SK-N-SH (cell line): ENCODE results near the gene PRKACB. TPM values are rescaled to one million over a fixed set of nuclear protein-coding genes. Genes with fewer than 3 reads are reported as not detected.
"Not testable (repeated sequence)": the region's sequence is repeated elsewhere in the genome, so short reads cannot be mapped to it uniquely, and the experiment has no call there.

Experiments
- CTCF ChIA-PET: fragments of 300-600, 350-600 bp; formaldehyde crosslinking; extraction: SDS; loops from one replicate; lab custom pipeline; 2021; lab: Yijun Ruan, JAX
- POLR2A ChIA-PET: fragments of 350-600 bp; sonication (Branson Sonifier 250); formaldehyde crosslinking; extraction: SDS; loops from one replicate; lab custom pipeline; 2020; ENCODE audit warnings: antibody characterized with exemption, inconsistent platforms; lab: Yijun Ruan, JAX
- DNase-seq: peaks from one replicate; pipeline ENCODE4 v3.0.0; 2012
- H2AFZ ChIP-seq: fragments of 200-600 bp; sonication (generic); 2 replicates; pipeline ENCODE4 v1.8.1; 2016; ENCODE audit warnings: antibody characterized with exemption, mild to moderate bottlenecking, low read depth
- H3F3A ChIP-seq: fragments of 200-600 bp; sonication (generic); replicated peaks from 2 replicates; pipeline ENCODE3; 2016; ENCODE audit warnings: antibody characterized with exemption, mild to moderate bottlenecking; ENCODE audit not compliant: insufficient read depth
- H3K27ac ChIP-seq, 2 experiments: fragments of 200-500 bp in 1 of 2; fragments of 200-600 bp in 1 of 2; sonication (Bioruptor generic) in 1 of 2; sonication (generic), shearing (Covaris generic) in 1 of 2; 2 replicates each; pipeline versions ENCODE4 v1.5.1 to v1.6.1; 2014 to 2016; ENCODE audit warnings: low read depth in 2 of 2, inconsistent platforms in 1 of 2, low read length in 1 of 2, mild to moderate bottlenecking in 1 of 2, mixed read lengths in 1 of 2
- H3K27me3 ChIP-seq: fragments of 200-600 bp; sonication (generic), shearing (Covaris generic); 2 replicates; pipeline ENCODE4 v1.6.1; 2016; ENCODE audit warnings: mixed run types; ENCODE audit not compliant: insufficient read depth
- H3K36me3 ChIP-seq, 2 experiments: fragments of 200-500 bp in 1 of 2; fragments of 200-600 bp in 1 of 2; sonication (Bioruptor generic) in 1 of 2; sonication (generic) in 1 of 2; replicated peaks in 1 of 2; 2 replicates each; pipeline versions ENCODE3 to v1.5.1; 2014 to 2016; ENCODE audit warnings: low read length in 1 of 2, mild to moderate bottlenecking in 1 of 2; ENCODE audit not compliant: insufficient read depth in 2 of 2, control insufficient read depth in 1 of 2
- H3K4me1 ChIP-seq, 2 experiments: fragments of 200-500 bp in 1 of 2; fragments of 200-600 bp in 1 of 2; sonication (Bioruptor generic) in 1 of 2; sonication (generic), shearing (Covaris generic) in 1 of 2; 2 replicates each; pipeline versions ENCODE4 v1.5.1 to v1.6.1; 2014 to 2016; ENCODE audit warnings: low read depth in 1 of 2, low read length in 1 of 2, mixed run types in 1 of 2; ENCODE audit not compliant: insufficient read depth in 2 of 2, control insufficient read depth in 1 of 2
- H3K4me2 ChIP-seq: fragments of 200-600 bp; sonication (generic), shearing (Covaris generic); 2 replicates; pipeline ENCODE4 v1.6.1; 2017; ENCODE audit warnings: mixed run types
- H3K4me3 ChIP-seq, 2 experiments: fragments of 200-500 bp in 1 of 2; fragments of 200-600 bp in 1 of 2; sonication (Bioruptor generic) in 1 of 2; sonication (generic), shearing (Covaris generic) in 1 of 2; 2 replicates each; pipeline versions ENCODE4 v1.5.1 to v1.8.1; 2014 to 2016; ENCODE audit warnings: low read depth in 2 of 2, inconsistent platforms in 1 of 2, low read length in 1 of 2, mild to moderate bottlenecking in 1 of 2, mixed read lengths in 1 of 2, moderate library complexity in 1 of 2
- H3K79me2 ChIP-seq: fragments of 200-600 bp; sonication (generic); 2 replicates; pipeline ENCODE4 v1.8.1; 2017; ENCODE audit warnings: mild to moderate bottlenecking; ENCODE audit not compliant: insufficient read depth
- H3K9ac ChIP-seq: fragments of 200-600 bp; sonication (generic); 2 replicates; pipeline ENCODE4 v1.6.1; 2017; ENCODE audit warnings: mixed run types
- H3K9me2 ChIP-seq: fragments of 200-600 bp; sonication (generic); 2 replicates; pipeline ENCODE4 v1.6.1; 2017; ENCODE audit warnings: mixed run types
- H3K9me3 ChIP-seq: fragments of 200-600 bp; sonication (generic); 2 replicates; pipeline ENCODE4 v1.6.1; 2017; ENCODE audit warnings: mixed run types, mild to moderate bottlenecking, moderate library complexity
- H4K20me1 ChIP-seq: fragments of 200-600 bp; sonication (generic); 2 replicates; pipeline ENCODE4 v1.6.1; 2017; ENCODE audit warnings: mild to moderate bottlenecking, mixed run types; ENCODE audit not compliant: insufficient read depth
- CTCF ChIP-seq: fragments of 200-600 bp; sonication (generic); IDR thresholded peaks from 2 replicates; pipeline ENCODE4 v1.6.1; 2017; ENCODE audit warnings: antibody characterized with exemption, mild to moderate bottlenecking, moderate library complexity
- ELF1 ChIP-seq: IDR thresholded peaks from 2 replicates; pipeline ENCODE4 v1.4.0; 2012
- IRF3 ChIP-seq: fragments of 150-350 bp; IDR thresholded peaks from 2 replicates; pipeline ENCODE4 v1.6.1; 2016; ENCODE audit warnings: mild to moderate bottlenecking, low read depth, low read length
- JUND ChIP-seq: IDR thresholded peaks from 2 replicates; pipeline ENCODE4 v1.4.0; 2012
- MXI1 ChIP-seq: IDR thresholded peaks from 2 replicates; pipeline ENCODE4 v1.6.1; 2012; ENCODE audit warnings: mild to moderate bottlenecking, low read depth, low read length, improper control_type of control experiment
- NFIC ChIP-seq: IDR thresholded peaks from 2 replicates; pipeline ENCODE4 v1.4.0; 2012; ENCODE audit warnings: borderline replicate concordance
- NRF1 ChIP-seq: IDR thresholded peaks from 2 replicates; pipeline ENCODE4 v1.6.1; 2012; ENCODE audit warnings: low read depth, mild to moderate bottlenecking, low read length
- RAD21 ChIP-seq: IDR thresholded peaks from 2 replicates; pipeline ENCODE4 v1.6.1; 2012; ENCODE audit warnings: mild to moderate bottlenecking, low read length
- RFX5 ChIP-seq: IDR thresholded peaks from 2 replicates; pipeline ENCODE4 v1.6.1; 2012; ENCODE audit warnings: mild to moderate bottlenecking, improper control_type of control experiment, low read length
- SIN3A ChIP-seq: IDR thresholded peaks from 2 replicates; pipeline ENCODE4 v1.6.1; 2012; ENCODE audit warnings: low read depth, mild to moderate bottlenecking, low read length, moderate library complexity, borderline replicate concordance
- SMC3 ChIP-seq: IDR thresholded peaks from 2 replicates; pipeline ENCODE4 v1.6.1; 2012; ENCODE audit warnings: low read depth, low read length, improper control_type of control experiment
- USF1 ChIP-seq: IDR thresholded peaks from 2 replicates; pipeline ENCODE4 v1.4.0; 2012; ENCODE audit warnings: low read depth, borderline replicate concordance
- WGBS: methylation state at CpG from one replicate; pipeline ENCODE4 v1.1.6; 2017; ENCODE audit warnings: low lambda C conversion rate; 5-methylcytosine and 5-hydroxymethylcytosine counted together
- polyA plus RNA-seq, 3 experiments: library from polyadenylated mRNA; depleted of rRNA; stranded (reverse); fragments of >200 nt; gene quantifications; 2 replicates each; pipeline ENCODE4 v1.2.3, GENCODE V29; 2012

PRKACB gene
- polyA plus RNA-seq, 1 of the 3 experiments (the other 2 are of a cell fraction), result 7.5 TPM

- TF ChIP-seq RFX5, result no peak
- TF ChIP-seq NFIC, result no peak
- TF ChIP-seq RAD21, result no peak
- TF ChIP-seq SMC3, result no peak
- TF ChIP-seq CTCF, result no peak
- no peak for TF ChIP-seq NRF1
- TF ChIP-seq IRF3, result no peak
- no peak for TF ChIP-seq JUND
- no peak for TF ChIP-seq SIN3A
- no peak for TF ChIP-seq USF1
- TF ChIP-seq, all 33 proteins: peak for 0
- H4K20me1 ChIP-seq, result no peaks in the 10 kb centered on the region
- H3K79me2 ChIP-seq, result no peaks in the 10 kb centered on the region
- H3K9me3 ChIP-seq, result no peaks in the 10 kb centered on the region
- no peak overlapping the region for H3K9ac ChIP-seq
- H2AFZ ChIP-seq, result no peak overlapping the region
- no peak for DNase-seq
- POLR2A ChIA-PET, result no interaction called here
- no peaks in the 10 kb centered on the region for H3K9me2 ChIP-seq
- WGBS, result 27% methylated on average over 1 of the region's 1 CpG
- no peaks in the 10 kb centered on the region for H3K27me3 ChIP-seq
- H3F3A ChIP-seq, result no peaks in the 10 kb centered on the region
- CTCF ChIA-PET, result no interaction called here
- no peak overlapping the region for H3K27ac ChIP-seq
- no peaks in the 10 kb centered on the region for H3K4me1 ChIP-seq
- no peak overlapping the region for H3K4me2 ChIP-seq
- no peaks in the 10 kb centered on the region for H3K36me3 ChIP-seq
- H3K4me3 ChIP-seq, result no peak overlapping the region
Observed at GRCh38 chr1:84283381-84283780, 139.3 kb downstream of the PRKACB start.

DNA sequence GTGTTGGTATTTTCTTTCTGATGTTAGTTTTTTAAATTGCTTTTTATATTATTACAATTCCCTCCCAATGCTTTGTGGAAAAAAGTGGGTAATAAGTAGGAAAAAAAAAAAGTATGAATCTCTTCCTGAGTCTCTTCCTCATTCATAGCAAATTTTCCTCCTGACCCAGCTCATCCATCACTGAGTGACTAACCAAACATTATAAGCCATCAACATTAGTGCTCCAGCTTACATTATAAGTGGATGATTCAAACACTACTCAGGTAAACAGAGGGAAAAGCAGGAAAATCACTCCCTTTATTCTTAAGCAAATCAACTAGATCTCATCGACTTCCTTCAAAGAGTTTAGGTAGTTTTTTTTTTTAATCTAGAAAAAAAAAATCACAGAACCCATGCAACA lies 142.0 kb downstream of the PRKACB start:
- no peaks in the 10 kb centered on the region for H3K4me1 ChIP-seq
- H3K27ac ChIP-seq, result no peak overlapping the region
- WGBS, result 4% methylated on average over 1 of the region's 1 CpG
- H3K4me2 ChIP-seq, result no peak overlapping the region
- DNase-seq, result no peak
- no peaks in the 10 kb centered on the region for H3K79me2 ChIP-seq
- H4K20me1 ChIP-seq, result no peaks in the 10 kb centered on the region
- H3K9ac ChIP-seq, result no peak overlapping the region
- H3K27me3 ChIP-seq, result no peaks in the 10 kb centered on the region
- CTCF ChIA-PET, result no interaction called here
- no peaks in the 10 kb centered on the region for H3K9me3 ChIP-seq
- no peak overlapping the region for H2AFZ ChIP-seq
- H3F3A ChIP-seq, result no peaks in the 10 kb centered on the region
- no peaks in the 10 kb centered on the region for H3K36me3 ChIP-seq
- TF ChIP-seq ELF1 (no peak), MXI1 (no peak)
- no peak overlapping the region for H3K4me3 ChIP-seq
- H3K9me2 ChIP-seq, result no peaks in the 10 kb centered on the region
- POLR2A ChIA-PET, result no interaction called here

DNA sequence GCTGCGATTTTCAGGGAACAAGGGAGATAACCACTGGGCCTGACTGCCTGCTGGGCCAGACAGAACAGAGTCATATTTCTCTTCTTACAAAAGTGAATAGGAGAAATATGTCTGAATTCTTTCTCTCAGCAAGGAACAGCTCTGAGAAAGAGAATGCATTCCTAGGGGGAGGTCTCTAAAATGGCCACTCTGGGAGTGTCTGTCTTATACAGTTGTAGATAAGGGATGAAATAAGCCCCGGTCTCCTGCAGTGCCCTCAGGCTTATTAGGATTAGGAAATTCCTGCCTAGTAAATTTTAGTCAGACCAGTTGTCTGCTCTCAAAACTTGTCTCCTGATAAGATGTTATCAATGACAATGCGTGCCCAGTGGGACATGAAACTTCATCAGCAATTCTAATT lies 143.3 kb downstream of the PRKACB start:
- H3K9me3 ChIP-seq, H4K20me1 ChIP-seq, H3K27ac ChIP-seq, H3K36me3 ChIP-seq, POLR2A ChIA-PET, DNase-seq, H3K4me2 ChIP-seq, H3K4me3 ChIP-seq, H3F3A ChIP-seq, CTCF ChIA-PET, H3K4me1 ChIP-seq, H3K27me3 ChIP-seq, H3K9ac ChIP-seq, H3K9me2 ChIP-seq, H2AFZ ChIP-seq, H3K79me2 ChIP-seq: not testable (repeated sequence)
- 52% methylated on average over 3 of the region's 3 CpGs for WGBS
